Suppressor macrophage (primary cell): ENCODE data around the gene MCU.
"Not testable (repeated sequence)": the region's sequence is repeated elsewhere in the genome, so short reads cannot be mapped to it uniquely, and the experiment has no call there.

Experiments
- DNase-seq, 4 experiments: peaks; one replicate each; pipeline ENCODE4 v3.0.0-alpha.2; 2020 to 2022

MCU gene

DNA sequence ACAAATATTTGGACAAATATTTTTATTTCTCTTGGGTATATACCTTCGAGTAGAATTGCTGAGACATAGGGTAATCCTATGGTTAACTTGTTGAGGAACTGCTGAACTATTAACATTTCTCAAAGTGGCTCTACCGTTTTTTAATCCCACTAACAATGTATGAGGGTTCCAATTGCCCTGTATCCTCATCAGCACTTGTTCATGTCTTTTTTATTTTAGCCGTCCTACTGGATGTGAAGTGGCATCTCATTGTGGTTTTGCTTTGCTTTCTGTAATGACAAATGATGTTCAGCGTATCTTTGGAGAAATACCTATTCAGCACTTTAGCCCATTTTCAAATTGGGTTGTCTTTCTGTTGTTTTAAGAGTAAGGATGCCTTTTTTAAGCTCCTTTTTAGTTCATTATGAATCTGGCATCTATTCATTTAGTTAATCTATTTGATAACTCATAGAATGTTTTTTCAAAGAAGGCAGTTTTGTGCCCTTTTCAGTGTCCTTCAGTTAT is 40.0 kb downstream of the MCU start:
- no peak for DNase-seq

DNA sequence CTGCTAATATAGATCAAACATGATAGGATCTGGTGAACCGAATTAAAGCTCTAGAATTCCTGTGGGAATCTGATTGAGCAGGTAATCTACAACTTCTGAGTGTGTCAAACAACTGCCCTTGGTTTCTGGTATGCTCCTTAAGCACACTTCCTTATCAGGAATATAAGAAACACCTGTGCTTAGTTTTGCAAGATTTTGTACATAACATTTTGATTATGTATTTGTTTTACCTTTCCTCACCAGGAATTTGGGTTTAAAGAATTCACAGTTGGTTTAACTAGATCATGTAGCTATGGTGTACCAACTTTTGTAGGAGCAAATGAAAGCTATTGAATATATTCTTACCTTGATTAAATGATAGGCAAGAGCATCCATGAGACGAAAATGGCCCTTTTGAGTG is 40.6 kb downstream of the MCU start:
- DNase-seq = no peak

DNA sequence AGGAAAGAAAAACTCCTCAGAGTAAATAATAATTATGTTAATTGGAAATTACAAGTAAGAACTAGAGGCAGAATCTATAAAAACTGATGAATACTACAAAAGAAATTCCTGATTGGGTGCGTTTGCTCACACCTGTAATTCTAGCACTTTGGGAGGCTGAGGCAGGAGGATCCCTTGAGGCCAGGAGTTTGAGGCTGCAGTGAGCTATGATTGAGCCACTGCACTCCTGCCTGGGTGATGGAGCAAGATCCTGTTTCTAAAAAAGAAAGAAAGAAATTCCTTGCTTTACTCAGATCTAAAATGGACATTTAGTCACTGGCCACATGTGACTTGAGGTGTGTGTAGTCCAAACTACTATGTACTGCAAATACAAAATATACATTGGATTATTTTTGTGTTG is 42.0 kb downstream of the MCU start:
- DNase-seq = no peak

DNA sequence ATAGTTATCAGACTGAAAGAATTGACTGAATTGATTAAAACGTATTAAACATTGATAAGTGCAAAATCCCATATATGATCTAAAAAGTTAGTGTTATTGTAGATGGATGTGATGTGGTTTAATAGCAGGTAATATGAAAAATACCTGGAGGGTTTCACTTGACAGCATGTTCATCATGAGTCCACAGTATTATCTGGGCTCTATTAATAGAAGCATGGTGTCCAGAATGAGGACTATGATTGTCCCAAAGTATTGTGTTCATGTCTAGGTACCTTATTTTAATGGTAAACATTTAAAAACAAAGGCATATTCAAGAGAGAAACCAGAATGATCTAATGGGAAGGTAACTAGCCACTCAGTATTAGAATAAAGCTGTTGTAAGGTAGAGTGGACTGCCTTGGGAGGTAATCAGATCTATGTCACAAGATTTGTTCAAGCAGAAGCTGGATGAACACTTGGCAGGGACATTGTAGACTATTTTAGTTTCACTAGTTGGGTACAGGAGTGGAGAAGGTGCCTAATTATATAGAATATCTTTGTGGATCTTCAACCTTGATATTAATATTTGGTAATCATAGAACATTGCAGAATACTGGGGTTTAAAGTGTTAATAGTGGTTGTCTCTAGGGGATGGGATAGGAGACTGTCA is 43.5 kb downstream of the MCU start:
- no peak for DNase-seq

DNA sequence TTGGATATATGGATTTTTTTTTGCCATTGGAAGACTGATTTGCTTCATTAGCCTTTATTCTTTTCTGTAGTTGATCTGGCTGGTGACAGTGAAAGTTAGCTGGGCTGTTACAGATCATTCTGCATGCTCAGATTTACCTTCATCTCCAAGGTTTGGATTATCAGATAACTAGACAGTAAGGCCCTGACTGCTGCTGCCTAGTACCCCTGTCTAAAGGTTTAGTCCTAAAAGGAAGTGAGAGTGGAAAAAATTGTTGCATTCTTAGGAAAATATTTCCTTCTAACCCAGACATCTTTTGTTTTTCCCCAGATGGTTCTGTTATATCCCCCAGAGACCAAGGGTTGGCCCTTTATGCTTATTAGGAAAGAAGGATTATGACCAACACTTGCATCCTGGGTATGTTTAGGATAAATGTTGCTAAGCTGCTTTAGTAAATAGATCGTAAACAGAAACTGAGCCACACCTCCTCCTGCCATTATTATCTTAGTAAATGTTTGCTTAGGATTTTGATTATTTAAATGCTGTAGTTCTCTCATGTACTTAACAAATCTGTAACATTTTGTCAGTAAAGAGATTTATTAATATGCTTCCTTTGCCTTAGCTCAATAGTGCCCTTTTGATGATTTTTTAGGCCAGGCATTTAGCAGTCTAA is 44.4 kb downstream of the MCU start:
- DNase-seq = no peak

DNA sequence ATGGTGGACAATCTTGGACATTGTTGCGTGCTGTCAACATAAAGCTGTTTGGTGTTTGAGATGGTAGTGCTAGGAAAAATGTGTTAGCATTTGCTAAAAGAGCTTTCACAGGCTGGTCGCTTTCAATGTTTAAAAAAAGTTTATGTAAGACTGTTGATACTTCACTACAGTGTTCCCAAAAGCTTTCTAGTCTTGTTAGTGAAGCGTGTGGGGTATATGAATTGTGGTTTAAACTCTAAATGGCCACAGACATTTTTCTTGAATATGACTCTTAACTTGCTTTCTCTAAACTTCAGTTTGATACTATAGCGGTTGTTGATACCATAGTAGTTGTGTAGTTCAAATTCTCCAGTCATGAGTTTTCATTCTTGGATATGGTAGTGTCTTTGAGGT is 44.9 kb downstream of the MCU start:
- DNase-seq = no peak

DNA sequence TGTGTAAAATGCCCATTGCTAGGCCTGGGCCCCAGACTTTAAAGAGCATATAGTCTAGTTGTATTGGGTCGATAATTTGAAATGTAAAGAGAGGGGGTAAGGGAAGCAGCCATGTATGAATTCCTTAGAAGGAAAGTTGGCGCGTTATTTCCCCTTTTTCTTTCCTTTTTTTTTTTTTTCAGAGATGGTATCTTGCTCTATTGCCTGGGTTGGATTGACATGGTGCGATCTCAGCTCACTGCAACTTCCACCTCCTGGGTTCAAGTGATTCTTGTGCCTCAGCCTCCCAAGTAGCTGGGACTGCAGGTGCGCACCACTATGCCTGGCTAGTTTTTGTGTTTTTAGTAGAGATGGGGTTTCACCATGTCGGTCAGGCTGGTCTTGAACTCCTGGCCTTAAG is 45.4 kb downstream of the MCU start:
- DNase-seq = not testable (repeated sequence)

DNA sequence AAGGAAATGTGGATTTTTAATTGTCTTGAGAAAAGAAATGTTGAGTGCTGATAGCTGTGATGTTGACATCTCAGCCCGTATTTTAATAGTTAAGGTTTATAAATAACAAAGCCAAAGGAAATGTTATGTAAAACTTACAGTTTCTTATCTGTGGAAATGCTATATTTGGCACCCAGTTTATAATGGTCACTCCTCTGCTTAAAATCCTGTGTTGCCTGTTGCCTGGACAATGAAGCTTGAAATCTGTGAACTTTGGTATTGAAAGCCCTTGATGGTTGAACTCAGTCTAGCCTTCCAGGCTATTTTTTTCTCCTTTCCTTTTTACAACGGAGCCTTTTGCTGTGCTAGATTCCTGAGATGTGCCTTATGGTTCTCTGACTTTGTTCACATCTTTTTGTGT is 46.5 kb downstream of the MCU start:
- DNase-seq = no peak

DNA sequence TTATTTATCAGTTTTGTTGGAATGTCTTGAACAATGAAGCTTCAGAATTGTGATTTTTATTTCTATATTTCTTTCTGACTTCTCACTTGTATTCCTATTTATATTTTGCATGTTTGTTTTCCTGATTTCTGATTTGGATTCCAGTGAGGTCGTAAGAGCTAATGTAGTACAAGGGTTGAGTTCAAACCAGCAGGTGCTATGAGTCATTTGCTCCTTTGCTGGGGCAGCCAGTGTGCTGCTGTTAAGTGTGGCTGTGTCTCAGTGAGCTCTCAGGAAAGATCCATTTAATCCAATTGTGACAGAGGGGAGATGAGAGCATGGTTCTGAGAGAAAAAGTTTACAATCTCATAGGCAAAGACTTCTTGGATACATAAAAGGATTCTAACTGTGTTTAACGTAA is 48.6 kb downstream of the MCU start:
- DNase-seq = peak in 1 of 4 experiments; percentile 13

DNA sequence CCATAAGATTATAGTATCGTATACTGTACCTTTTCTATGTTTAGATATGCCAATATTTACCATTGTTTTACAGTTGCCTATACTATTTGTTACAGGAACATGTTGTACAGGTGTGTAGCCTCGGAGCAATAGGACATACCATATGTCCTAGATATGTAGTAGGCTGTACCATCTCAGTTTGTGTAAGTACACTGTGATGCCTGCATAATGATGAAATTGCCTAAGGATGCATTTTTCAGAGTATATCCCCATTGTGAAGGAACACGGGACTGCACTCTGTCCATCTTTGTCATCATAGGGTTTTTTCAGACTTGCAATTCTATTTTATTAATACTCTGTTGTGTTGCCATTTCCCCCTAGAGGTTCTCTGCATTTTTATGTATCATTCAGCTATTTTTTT is 50.1 kb downstream of the MCU start:
- DNase-seq = no peak

DNA sequence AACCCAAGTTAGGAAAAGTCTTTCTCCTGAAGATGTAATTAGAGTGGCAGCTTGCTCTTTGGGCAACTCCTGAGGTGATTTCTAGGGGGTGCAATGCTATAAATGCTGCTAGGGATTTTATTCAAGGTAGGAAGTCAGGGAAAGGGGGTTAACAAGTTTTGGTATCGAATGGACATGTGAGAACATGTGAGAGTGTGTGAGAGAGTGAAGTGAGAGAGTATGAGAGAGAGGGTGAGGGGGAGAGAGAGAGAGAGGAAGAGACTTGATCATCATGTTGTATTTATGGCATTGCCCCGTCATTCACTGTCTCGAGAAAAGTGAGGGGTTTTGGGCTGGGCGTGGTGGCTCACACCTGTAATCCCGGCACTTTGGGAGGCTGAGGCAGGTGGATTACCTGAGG is 50.9 kb downstream of the MCU start:
- no peak for DNase-seq

DNA sequence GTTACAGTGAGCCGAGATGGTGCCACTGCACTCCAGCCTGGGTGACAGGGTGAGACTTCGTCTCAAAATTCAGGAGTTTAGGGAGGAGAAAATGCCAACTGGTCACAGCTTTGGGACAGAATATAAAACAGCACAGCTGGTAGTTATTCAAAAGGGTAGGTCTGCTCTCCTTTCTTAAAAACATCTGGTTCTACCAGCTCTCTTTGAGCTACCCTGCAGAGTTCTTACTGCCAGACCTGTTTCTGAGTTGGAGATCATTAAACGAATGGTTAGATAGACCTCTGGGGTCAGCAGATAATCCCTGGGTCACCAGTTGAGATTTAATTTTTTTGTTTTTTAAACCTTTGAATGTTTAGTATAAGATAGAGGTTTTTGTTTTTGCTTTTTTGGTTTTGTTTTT is 52.6 kb downstream of the MCU start:
- no peak for DNase-seq

DNA sequence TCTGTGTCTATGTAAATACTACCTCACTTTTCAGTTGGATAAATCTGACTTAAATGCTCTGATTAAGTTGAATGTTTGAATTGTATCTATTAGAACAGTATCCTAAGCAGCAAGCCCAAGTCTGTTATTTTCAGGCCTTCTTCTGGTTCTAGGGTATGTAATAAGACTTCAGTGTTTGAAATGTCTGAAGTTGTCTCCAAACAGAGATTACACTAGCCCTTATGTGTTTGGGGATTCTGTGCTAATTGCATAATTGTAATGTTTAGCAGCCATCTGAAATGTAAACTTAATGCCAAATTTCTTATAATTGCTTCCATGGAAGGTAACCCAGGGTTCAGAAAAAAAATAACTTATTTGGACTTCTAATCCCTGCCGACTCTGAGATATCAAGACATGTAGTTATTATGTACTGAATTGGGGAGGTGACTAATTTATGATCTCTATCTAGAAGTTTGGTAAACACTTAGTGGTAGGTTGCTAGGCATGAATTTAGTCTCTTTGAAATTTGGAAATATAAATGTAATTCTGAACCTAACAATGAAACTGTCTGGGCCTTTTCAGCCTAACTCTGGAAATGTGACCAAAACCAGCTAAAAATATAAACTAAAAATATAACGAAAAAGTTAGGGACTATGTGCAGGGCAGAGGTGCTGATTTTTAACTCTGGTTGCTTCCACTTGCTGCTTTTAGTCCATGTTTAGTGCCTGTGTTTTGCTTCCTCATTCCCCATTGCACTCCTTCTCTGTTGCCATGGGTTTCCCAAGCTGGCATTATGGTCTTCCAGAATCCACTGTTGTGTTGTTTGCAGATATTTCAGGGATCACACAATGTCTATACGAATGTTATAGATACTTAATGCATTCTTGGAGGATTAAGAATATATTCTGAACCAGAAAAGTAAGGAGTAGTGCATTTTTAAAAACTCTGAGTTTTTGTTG is 54.8 kb downstream of the MCU start:
- DNase-seq = peak in 3 of 4 experiments; percentile 26 to 34 (median 30)

DNA sequence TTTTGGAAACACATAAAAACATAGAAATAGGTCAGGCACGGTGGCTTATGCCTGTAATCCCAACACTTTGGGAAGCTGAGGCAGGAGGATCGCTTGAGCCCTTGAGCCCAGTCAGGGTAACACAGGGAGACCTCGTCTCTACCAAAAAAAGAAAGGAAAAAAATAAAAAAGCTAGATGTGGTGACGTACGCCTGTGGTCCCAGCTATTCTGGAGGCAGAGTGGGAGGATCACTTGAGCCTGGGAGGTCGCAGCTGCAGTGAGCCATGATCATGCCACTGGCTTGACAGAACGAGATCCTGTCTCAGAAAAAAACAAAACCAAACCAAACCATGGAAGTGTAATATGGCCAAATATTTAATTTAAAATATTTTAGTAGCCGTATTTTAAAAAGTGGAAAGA is 55.6 kb downstream of the MCU start:
- DNase-seq = no peak

DNA sequence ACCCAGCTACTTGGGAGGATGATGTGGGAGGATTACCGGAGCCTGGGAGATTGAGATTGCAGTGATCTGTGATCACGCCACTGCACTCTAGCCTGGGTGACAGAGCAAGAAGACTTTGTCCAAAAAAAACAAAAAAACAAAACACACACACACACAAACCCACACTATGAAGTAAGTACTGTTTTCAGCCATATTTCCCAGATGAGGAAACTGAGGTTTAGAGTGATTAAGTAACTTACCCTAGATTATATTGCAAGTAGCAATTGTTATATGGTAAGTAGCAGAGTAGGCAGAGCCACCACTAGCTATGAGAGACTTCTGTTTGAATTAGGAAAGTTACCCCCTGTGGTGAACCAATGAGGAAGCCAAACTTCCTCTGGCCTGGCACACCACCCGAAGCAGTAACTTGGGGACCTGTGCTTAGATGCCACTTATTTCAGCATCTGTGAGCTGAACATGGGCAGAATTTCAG is 61.9 kb downstream of the MCU start:
- peak; percentile 61 to 86 (median 79) for DNase-seq

DNA sequence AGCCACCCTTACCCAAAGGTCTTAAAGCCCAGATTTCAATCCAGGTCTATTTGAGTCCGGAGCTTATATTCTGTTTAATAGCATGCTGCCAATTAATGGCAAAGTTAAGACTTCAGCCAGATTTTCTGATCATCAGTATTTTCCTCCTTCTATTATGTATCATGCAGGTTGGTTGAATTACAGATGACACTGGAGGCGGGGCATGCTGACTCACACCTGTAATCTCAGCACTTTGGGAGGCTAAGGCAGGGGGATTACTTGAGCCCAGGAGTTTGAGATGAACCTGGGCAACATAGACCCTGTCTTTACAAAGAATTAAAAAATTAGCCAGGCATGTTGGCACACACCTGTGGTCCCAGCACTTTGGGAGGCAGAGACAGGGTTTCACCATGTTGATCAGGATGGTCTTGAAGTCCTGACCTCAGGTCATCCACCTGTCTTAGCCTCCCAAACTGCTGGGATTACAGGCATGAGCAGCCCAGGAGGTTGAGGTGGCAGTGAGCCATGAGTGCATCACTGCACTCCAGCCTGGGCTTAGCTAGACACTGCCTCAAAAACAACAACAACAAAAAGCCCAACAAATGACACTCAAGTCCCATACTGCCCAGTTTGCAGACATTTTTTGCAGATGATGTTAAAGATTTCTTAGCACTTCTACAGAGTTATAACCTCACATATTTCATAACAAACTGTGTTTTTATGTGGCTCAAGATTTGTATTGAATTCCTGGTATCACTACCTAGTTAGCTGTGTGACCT is 62.5 kb downstream of the MCU start:
- peak in 1 of 4 experiments; percentile 4 for DNase-seq

DNA sequence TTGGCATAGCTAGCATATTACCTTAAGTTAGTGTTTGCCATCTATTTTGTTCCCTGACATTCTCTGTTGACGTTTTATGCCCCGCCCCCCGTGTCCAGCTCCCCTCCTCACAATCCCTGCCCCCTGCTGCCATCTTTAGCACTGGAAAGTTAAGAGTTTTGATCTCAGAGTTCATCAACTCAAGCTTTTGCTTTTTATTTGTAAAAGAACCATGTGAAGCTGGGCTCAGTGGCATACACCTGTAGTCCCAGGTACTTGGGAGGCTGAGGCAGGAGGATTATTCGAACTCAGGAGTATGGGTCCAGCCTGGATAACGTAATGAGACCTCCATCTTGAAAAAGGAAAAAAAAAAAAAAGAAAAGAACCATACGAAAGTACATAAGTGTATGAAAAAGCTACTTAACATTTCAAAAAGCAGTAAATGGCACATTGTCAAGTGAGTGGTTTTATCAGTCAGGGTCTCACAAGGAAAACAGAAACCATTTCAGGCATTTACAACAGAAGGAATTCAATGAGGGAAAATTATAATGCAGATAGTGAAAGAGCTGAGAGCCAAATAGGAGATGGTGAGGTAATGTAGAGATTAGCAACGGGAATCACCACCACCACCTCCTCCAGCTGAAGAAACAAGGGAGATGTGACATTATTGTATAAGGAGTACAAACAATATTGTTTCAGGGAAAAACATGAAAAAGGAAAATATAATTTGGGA is 64.9 kb downstream of the MCU start:
- no peak for DNase-seq

DNA sequence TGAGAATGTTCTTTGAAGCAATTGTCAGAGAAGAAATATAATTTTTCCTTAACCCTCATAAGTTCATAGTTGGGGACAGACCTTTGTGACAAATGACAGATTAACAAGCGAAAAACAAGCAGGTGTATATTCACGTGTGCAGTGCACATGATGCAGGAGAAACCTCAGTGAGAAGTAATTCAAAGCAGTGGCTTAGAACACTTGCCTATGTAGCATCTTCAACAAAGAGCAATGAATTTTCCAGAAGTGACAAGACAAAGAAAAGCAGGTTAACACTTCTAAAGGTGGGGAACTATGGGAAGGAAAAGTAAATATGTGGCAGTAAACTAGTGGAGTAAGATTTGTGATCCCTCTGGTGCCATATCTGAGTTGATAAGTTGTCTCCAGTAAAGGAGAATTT is 65.8 kb downstream of the MCU start:
- DNase-seq = no peak

DNA sequence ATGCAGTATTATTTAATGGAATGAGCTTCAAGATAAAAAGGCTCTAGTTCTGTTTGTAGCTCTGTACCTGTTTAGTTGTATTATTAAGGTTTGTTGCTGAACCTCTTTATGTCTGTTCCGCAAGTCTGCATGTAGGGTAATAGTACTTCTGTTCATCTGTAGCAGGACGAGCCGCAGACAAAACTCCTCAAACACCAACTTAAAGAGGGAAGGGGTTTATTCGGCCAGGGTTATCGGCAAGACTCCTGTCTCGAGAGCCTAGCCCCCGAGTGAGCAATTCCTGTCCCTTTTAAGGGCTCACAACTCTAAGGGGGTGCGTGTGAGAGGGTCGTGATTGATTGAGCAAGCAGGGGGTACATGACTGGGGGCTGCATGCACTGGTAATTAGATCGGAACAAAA is 67.0 kb downstream of the MCU start:
- DNase-seq = not testable (repeated sequence)

DNA sequence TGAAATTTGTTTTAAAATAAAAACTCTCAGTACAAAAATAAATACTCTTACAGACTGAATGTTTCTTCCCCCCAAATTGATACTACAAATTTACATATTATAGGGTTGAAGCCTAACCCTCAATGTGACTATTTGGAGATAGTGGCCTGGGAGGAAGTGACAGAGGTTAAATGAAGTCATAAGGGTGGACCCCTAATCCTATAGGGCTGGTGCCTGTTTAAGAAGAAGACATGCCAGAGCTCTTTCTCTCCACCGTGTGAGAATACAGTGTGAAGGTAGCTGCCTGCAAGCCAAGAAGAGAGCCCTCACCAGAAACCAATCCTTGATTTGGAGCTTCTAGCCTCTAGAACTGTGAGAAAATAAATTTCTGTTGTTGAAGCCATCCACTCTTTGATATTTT is 67.6 kb downstream of the MCU start:
- no peak for DNase-seq

DNA sequence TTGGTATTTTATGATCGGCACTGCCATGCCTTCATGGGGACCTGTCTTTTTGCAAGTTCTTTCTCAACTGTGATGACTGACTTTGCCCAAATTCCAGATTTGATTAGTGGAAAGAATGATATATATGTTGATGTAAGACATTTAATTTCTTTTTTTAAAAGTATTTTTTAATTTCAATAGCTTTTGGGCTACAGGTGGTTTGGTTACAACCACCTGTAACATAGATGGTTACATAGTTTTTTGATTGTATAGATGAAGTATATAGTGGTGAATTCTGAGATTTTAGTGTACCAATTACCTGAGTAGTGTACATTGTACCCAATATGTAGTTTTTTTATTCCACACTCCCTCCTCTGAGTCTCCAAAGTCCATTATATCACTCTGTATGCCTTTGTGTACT is 69.6 kb downstream of the MCU start:
- no peak for DNase-seq

DNA sequence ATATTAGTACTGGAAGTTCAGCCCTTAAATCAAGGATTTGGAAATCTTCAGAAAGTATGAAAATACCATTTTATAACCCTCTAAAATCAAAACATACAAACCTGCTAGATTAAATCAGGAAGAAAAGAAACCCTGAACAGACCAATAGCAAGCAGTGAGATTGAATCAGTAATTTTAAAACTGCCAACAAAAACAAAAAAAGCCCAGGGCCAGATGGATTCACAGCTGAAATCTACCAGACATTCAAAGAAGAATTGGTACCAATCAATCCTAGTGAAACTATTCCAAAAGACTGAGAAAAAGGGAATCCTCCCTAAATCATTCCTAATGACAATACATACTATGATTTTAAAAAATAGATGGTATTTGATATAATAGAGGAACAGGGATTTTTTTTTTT is 70.1 kb downstream of the MCU start:
- DNase-seq = no peak
